Retinal pigment epithelial cell (primary cell): ENCODE measurements around the gene CEP78.

Experiments used
- DNase-seq: peaks from one replicate; pipeline ENCODE4 v3.0.0-alpha.2; 2010; ENCODE audit warnings: low read depth
- H3K4me3 ChIP-seq: 2 replicates; pipeline ENCODE4 v1.5.1; 2011; ENCODE audit warnings: mild to moderate bottlenecking, low read length, control low read depth, moderate library complexity
- CTCF ChIP-seq: conservative IDR thresholded peaks from 2 replicates; pipeline ENCODE4 v1.5.1; 2011; ENCODE audit warnings: low read depth, low read length, control low read depth, inconsistent platforms

Gene CEP78

DNA sequence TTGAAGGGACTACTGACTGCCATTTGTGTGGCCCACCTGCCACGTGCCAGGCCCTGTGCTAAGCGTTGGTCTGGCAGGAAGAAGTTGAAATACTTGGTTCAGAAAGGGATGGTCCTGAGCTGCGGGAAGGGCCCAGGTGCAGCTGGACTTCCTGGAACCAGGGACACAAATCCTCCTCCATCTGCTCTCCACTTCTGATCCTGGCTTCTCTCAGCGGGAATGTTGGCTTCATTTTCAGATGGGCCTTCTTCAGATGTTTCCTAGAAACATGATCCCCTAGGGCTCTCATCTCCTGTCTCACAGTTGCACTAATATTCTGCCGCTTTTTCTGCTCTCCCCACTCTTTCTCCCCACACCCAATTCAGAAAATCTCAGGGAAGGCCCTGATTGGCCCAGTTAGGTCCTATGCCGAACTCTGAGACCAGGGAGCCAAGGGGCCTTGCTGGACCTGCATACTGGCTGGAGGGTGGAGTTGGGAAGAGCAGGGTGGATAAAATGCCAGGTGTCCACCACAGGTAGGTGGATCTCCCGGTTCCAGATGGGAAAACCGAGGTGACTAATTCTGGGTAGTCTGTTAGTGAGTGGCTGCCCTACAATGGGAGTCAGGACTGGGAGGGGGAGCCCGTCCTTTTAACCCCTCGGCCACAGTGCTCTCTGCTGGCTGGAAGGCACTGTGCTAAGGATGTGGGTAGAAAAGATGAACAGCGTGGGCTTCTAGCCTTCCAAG lies 80.5 kb downstream of the CEP78 start:
- no peak for DNase-seq
- H3K4me3 ChIP-seq, result no peak overlapping the region
- TF ChIP-seq CTCF, result no peak

GRCh38 chr9:78319197-78320029 lies 83.5 kb downstream of the CEP78 start:
- no peak for TF ChIP-seq CTCF
- H3K4me3 ChIP-seq, result no peak overlapping the region

DNA sequence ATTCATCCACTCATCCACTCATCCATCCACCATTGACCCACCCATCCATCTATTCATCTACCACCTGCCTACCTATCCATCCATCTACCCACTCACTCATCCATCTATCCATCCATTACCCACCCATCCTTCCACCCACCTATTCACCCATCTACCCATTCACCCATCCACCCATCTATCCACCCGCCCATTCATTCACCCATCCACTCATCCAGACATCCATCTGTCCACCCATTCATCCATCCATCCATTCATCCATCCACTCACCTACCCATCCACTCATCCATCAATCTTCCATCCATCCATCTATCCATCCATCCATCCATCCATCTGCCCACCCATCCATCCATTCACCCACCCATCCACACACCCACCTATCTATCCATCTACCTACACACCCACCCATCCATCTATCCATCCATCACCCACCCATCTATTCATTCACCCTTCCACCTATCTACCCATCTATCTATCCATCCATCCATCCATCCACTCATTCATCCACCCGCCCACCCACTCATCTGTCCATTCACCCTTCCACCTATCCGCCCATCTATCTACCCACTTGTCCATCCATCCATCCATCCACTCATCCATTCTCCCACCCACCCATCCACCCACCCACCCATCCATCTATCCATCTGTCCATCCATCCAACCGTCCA lies 84.3 kb downstream of the CEP78 start:
- no peak for TF ChIP-seq CTCF
- H3K4me3 ChIP-seq, result no peak overlapping the region
- no peak for DNase-seq

More at GRCh38 chr9:78319197-78320029, 83.5 kb downstream of the CEP78 start:
- no peak for DNase-seq

- no peak for DNase-seq
- no peak for TF ChIP-seq CTCF
- no peak overlapping the region for H3K4me3 ChIP-seq
These were observed 85.1 kb downstream of the CEP78 start for GRCh38 chr9:78320875-78321496.

- DNase-seq, result no peak
- no peak for TF ChIP-seq CTCF
- no peak overlapping the region for H3K4me3 ChIP-seq
These were observed 85.6 kb downstream of the CEP78 start for GRCh38 chr9:78321505-78321904.

- H3K4me3 ChIP-seq, result no peak overlapping the region
- no peak for TF ChIP-seq CTCF
- no peak for DNase-seq
These were observed 88.3 kb downstream of the CEP78 start for GRCh38 chr9:78324068-78324650.
